Loucy (cell line): ENCODE data around the gene CHDH.

ENCODE experiments used
- H2AFZ ChIP-seq: fragments of 200-600 bp; sonication (generic); 2 replicates; pipeline ENCODE4 v1.6.0; 2016; ENCODE audit warnings: antibody characterized with exemption, mild to moderate bottlenecking, low read length, moderate library complexity
- H3F3A ChIP-seq: fragments of 200-600 bp; 2 replicates; pipeline ENCODE4 v1.6.0; 2016; ENCODE audit warnings: antibody characterized with exemption, low read depth, mild to moderate bottlenecking
- H3K27me3 ChIP-seq: fragments of 200-600 bp; sonication (generic); 2 replicates; pipeline ENCODE4 v1.6.1; 2014; ENCODE audit warnings: low read length, mild to moderate bottlenecking; ENCODE audit not compliant: insufficient read depth, poor library complexity, severe bottlenecking
- H3K36me3 ChIP-seq: fragments of 200-600 bp; sonication (generic); 2 replicates; pipeline ENCODE4 v1.6.1; 2016; ENCODE audit warnings: low read length; ENCODE audit not compliant: insufficient read depth
- H3K4me1 ChIP-seq: fragments of 200-600 bp; sonication (generic); 2 replicates; pipeline ENCODE4 v1.5.1; 2014; ENCODE audit warnings: low read length, mild to moderate bottlenecking; ENCODE audit not compliant: insufficient read depth, poor library complexity, severe bottlenecking
- H3K4me2 ChIP-seq: fragments of 200-600 bp; sonication (generic); 2 replicates; pipeline ENCODE4 v1.6.0; 2014; ENCODE audit warnings: antibody characterized with exemption, low read length, low read depth, mild to moderate bottlenecking; ENCODE audit not compliant: poor library complexity, severe bottlenecking
- H3K4me3 ChIP-seq: fragments of 200-600 bp; sonication (generic); 2 replicates; pipeline ENCODE4 v1.5.1; 2014; ENCODE audit warnings: low read length, mild to moderate bottlenecking, mixed read lengths; ENCODE audit not compliant: poor library complexity, severe bottlenecking
- H3K79me2 ChIP-seq: fragments of 200-600 bp; sonication (generic); 2 replicates; pipeline ENCODE4 v1.6.1; 2014; ENCODE audit warnings: low read length; ENCODE audit not compliant: insufficient read depth
- H3K9ac ChIP-seq: fragments of 200-600 bp; sonication (generic); 2 replicates; pipeline ENCODE4 v1.6.0; 2014; ENCODE audit warnings: mild to moderate bottlenecking, low read depth, low read length, moderate library complexity; ENCODE audit not compliant: poor library complexity, severe bottlenecking
- H3K9me2 ChIP-seq: fragments of 200-600 bp; sonication (generic); replicated peaks from 2 replicates; pipeline ENCODE4 v1.6.1; 2016; ENCODE audit warnings: low read depth, low read length, mixed read lengths
- H3K9me3 ChIP-seq: fragments of 200-600 bp; sonication (generic); 2 replicates; pipeline ENCODE4 v1.6.1; 2014; ENCODE audit warnings: mild to moderate bottlenecking, antibody characterized with exemption, low read length, low read depth; ENCODE audit not compliant: insufficient read depth
- H4K20me1 ChIP-seq: fragments of 200-600 bp; sonication (generic); 2 replicates; pipeline ENCODE4 v1.6.0; 2014; ENCODE audit warnings: antibody characterized with exemption, low read length, mild to moderate bottlenecking; ENCODE audit not compliant: insufficient read depth, poor library complexity, severe bottlenecking
- EZH2phosphoT487 ChIP-seq: fragments of 200-600 bp; IDR thresholded peaks from 2 replicates; pipeline ENCODE4 v1.6.1; 2018; ENCODE audit warnings: antibody characterized with exemption, mild to moderate bottlenecking, moderate library complexity, borderline replicate concordance
- TF ChIP-seq, protein P1 (sequence below): fragments of 200-600 bp; sonication (generic); conservative IDR thresholded peaks from 2 replicates; pipeline ENCODE4 v1.5.1; 2014; ENCODE audit warnings: mild to moderate bottlenecking, antibody characterized with exemption, low read length

Gene CHDH

DNA sequence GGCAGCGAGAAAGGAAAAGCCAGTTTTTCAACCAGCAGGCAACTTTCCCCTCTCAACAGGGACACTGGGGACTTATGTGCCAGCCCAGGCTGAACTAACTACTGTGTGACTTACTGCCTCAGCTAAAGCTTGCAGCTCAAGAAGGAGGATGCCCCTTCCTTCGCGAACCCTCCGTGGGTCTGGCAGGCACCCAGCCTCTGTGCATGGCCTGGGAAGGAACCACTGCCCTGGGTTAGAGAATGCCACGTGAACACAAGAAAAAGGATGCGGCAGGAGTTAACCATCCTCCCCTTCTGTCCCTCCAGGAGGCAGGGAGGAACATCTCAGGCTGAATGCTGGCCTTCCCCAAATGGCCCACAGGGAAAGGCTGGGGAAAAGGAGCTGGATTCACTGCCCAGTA is 29.0 kb downstream of the CHDH start:
- no peaks in the 10 kb centered on the region for H4K20me1 ChIP-seq
- no peak overlapping the region for H3K4me3 ChIP-seq
- H3F3A ChIP-seq: no peaks in the 10 kb centered on the region
- no peak overlapping the region for H3K4me2 ChIP-seq
- H3K9me3 ChIP-seq: no peaks in the 10 kb centered on the region
- H3K36me3 ChIP-seq: no peaks in the 10 kb centered on the region
- H2AFZ ChIP-seq: no peak overlapping the region
- no peaks in the 10 kb centered on the region for H3K4me1 ChIP-seq
- no peaks in the 10 kb centered on the region for H3K79me2 ChIP-seq
- no peaks in the 10 kb centered on the region for H3K9me2 ChIP-seq
- TF ChIP-seq, protein P1, sequence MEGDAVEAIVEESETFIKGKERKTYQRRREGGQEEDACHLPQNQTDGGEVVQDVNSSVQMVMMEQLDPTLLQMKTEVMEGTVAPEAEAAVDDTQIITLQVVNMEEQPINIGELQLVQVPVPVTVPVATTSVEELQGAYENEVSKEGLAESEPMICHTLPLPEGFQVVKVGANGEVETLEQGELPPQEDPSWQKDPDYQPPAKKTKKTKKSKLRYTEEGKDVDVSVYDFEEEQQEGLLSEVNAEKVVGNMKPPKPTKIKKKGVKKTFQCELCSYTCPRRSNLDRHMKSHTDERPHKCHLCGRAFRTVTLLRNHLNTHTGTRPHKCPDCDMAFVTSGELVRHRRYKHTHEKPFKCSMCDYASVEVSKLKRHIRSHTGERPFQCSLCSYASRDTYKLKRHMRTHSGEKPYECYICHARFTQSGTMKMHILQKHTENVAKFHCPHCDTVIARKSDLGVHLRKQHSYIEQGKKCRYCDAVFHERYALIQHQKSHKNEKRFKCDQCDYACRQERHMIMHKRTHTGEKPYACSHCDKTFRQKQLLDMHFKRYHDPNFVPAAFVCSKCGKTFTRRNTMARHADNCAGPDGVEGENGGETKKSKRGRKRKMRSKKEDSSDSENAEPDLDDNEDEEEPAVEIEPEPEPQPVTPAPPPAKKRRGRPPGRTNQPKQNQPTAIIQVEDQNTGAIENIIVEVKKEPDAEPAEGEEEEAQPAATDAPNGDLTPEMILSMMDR: no peak
- TF ChIP-seq EZH2phosphoT487: no peak
- H3K27me3 ChIP-seq: no peaks in the 10 kb centered on the region
- H3K9ac ChIP-seq: no peak overlapping the region

DNA sequence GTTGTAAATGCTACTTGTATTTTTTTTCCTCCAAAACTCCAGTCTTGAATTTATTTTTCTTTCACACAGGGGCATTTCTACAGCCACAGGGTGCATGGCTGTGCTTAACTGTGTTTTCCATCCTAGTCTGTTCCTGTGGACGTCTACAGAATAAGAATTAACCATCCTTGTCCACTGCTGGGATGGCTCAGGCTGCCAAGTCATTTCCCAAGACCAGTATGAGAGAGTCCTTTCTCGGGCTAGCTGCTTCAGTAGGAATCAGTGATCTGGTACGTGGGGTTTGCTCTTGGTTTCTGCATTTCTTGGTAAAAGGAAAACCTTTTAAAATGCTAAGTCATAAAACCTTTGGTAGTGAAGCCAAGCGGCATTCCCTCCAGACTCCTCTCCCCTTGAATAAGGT is 29.8 kb downstream of the CHDH start:
- Histone ChIP-seq H3K9me3 (no peaks in the 10 kb centered on the region), H3K4me3 (no peak overlapping the region), H4K20me1 (no peaks in the 10 kb centered on the region), H3K9ac (no peak overlapping the region), H3K27me3 (no peaks in the 10 kb centered on the region), H2AFZ (no peak overlapping the region), H3F3A (no peaks in the 10 kb centered on the region), H3K4me2 (no peak overlapping the region), H3K4me1 (no peaks in the 10 kb centered on the region), H3K36me3 (no peaks in the 10 kb centered on the region), H3K9me2 (no peaks in the 10 kb centered on the region), H3K79me2 (no peaks in the 10 kb centered on the region)
- TF ChIP-seq, protein P1: no peak
- no peak for TF ChIP-seq EZH2phosphoT487

DNA sequence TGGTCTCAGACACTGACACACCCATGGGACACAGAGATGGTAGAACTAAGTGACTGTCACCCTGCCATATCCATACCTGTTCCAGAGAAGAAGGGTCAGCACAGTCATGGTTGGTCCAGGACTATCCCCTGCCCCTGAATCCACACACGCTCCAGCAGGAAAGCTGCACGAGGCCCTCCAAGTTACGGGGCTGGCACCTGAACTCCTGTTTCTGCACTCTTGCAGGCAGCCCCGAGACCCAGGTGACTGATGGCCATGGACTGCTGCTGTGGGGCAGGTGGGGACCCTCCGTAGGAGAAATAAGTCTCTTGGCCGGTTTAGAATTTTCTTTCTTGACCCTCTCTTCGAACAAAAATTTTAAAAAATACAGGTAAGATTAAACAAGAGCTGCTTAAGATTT is 30.6 kb downstream of the CHDH start:
- Histone ChIP-seq H3F3A (no peaks in the 10 kb centered on the region), H2AFZ (no peak overlapping the region), H3K79me2 (no peaks in the 10 kb centered on the region), H3K4me1 (no peaks in the 10 kb centered on the region), H3K9me3 (no peaks in the 10 kb centered on the region), H3K4me3 (no peak overlapping the region), H3K9me2 (no peaks in the 10 kb centered on the region), H3K9ac (no peak overlapping the region), H3K36me3 (no peaks in the 10 kb centered on the region), H4K20me1 (no peaks in the 10 kb centered on the region), H3K4me2 (no peak overlapping the region), H3K27me3 (no peaks in the 10 kb centered on the region)
- TF ChIP-seq, protein P1: no peak
- no peak for TF ChIP-seq EZH2phosphoT487
